ENCODE data around the gene RBP2.

RBP2 gene

DNA sequence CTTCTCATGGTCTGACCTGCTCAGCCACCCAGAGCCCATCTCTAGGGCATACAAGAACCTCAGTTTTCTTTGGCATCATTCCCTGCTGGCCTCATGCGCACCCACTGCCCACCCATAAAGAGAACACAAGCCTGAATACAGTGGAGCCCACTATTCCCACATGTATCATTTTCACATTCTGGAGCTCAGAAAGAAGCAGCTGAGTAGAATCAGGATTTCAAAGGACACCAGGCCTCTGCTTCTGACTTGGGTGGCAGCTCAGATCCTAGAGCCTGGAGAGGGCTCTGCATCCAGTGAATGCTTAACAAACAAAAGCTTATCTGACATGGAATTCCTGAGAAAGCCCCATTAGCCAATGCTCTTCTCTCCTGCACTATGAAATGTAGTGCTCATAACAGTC, 34.7 kb downstream of the RBP2 start:
- Histone ChIP-seq H3K9ac (ENCODE audit: low read length) (no peak overlapping the region), H4K91ac (ENCODE audit: low read length) (no peak overlapping the region), H2BK120ac (ENCODE audit: low read depth, low read length) (no peak overlapping the region), H2BK5ac (ENCODE audit: low read depth, low read length, poor library complexity, severe bottlenecking) (no peak overlapping the region), H3K27ac (ENCODE audit: low read length, poor library complexity, severe bottlenecking) (no peak overlapping the region), H3K4me3 (ENCODE audit: insufficient read depth in 1 of 2, low read depth in 1 of 2, low read length in 2 of 2) (no peak overlapping the region), H3K4me2 (ENCODE audit: low read length, poor library complexity, severe bottlenecking) (no peak overlapping the region), H3K27me3 (ENCODE audit: control insufficient read depth in 1 of 2, insufficient read depth in 1 of 2, low read length in 2 of 2) (peaks cover 0 to 2% of the 10 kb centered on the region in 2 experiments), H2BK15ac (ENCODE audit: low read depth, poor library complexity, severe bottlenecking) (no peak overlapping the region), H3K9me3 (ENCODE audit: control insufficient read depth, low read length) (no peaks in the 10 kb centered on the region), H2AFZ (ENCODE audit: low read depth, low read length) (no peak overlapping the region), H4K8ac (ENCODE audit: low read length) (no peak overlapping the region), H3K23ac (ENCODE audit: low read length in 2 of 2) (no peak overlapping the region), H3K18ac (ENCODE audit: low read depth in 1 of 2, low read length in 2 of 2) (no peak overlapping the region), H2AK5ac (ENCODE audit: low read length, severe bottlenecking) (no peak overlapping the region), H2BK12ac (ENCODE audit: low read length in 2 of 2) (no peak overlapping the region), H3K36me3 (ENCODE audit: control insufficient read depth in 1 of 2, insufficient read depth in 2 of 2, low read depth in 1 of 2, low read length in 2 of 2) (peaks cover 0 to 2% of the 10 kb centered on the region in 2 experiments), H3K14ac (ENCODE audit: low read length in 2 of 2) (no peak overlapping the region), H3K4me1 (ENCODE audit: control insufficient read depth, insufficient read depth, low read depth, low read length) (no peaks in the 10 kb centered on the region), H3K79me1 (replicated peaks; ENCODE audit: low read length, poor library complexity, severe bottlenecking) (no peaks in the 10 kb centered on the region), H3K4ac (ENCODE audit: low read depth in 1 of 2, low read length in 2 of 2) (no peak overlapping the region)
- no peak for DNase-seq
- 100% methylated on average over 1 of the region's 1 CpG for WGBS

DNA sequence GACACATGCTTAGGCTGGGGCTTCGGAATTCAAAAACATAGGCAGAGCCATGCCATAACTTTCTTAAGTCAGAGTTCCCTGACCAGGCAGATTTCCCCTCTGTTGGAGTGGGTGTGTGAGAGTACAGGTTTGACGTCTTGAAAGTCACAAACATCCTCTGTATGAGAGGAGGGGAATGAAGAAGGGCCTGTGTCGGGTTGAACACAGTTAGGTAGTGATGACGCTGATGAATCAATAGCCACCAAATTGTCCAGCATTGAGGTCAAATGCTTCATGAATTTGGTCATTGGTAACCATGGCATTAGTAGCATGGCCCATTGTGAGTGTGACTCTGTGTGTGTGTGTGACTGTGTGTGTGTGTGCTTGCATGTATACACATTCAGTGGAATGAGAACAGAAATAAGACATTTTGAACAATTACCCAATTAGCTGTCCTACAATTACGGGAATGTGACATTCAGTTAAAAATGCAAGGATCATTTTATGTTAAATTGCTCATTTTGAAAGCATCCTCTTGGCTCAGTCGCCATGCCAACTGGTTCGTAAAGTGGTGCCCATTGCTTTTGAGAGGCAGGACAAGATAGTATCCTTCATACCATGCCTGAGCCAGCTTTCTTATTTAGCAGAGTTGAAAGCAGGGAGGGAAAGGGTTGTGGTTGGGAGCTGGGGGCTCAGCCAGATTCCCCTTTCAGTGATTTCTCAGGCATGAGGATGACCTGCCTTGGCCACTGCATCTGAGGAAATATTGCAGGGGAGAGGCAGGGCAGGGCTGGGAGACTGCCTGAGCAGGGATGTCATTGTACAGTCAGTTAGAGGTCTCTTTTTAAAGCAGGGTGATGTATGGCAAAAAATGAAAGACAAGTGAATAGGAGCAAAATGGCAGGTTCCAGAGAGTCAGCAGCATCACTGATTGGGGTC, 35.4 kb downstream of the RBP2 start:
- Histone ChIP-seq H3K23ac (ENCODE audit: low read length in 2 of 2) (no peak overlapping the region), H2BK120ac (ENCODE audit: low read depth, low read length) (no peak overlapping the region), H4K8ac (ENCODE audit: low read length) (no peak overlapping the region), H3K4me3 (ENCODE audit: insufficient read depth in 1 of 2, low read depth in 1 of 2, low read length in 2 of 2) (no peak overlapping the region), H3K27ac (ENCODE audit: low read length, poor library complexity, severe bottlenecking) (no peak overlapping the region), H2BK5ac (ENCODE audit: low read depth, low read length, poor library complexity, severe bottlenecking) (no peak overlapping the region), H3K4ac (ENCODE audit: low read depth in 1 of 2, low read length in 2 of 2) (no peak overlapping the region), H2BK12ac (ENCODE audit: low read length in 2 of 2) (no peak overlapping the region), H3K14ac (ENCODE audit: low read length in 2 of 2) (no peak overlapping the region), H4K91ac (ENCODE audit: low read length) (no peak overlapping the region), H3K4me2 (ENCODE audit: low read length, poor library complexity, severe bottlenecking) (no peak overlapping the region), H3K27me3 (ENCODE audit: control insufficient read depth in 1 of 2, insufficient read depth in 1 of 2, low read length in 2 of 2) (no peaks in the 10 kb centered on the region), H2BK15ac (ENCODE audit: low read depth, poor library complexity, severe bottlenecking) (no peak overlapping the region), H3K4me1 (ENCODE audit: control insufficient read depth, insufficient read depth, low read depth, low read length) (no peaks in the 10 kb centered on the region), H3K36me3 (ENCODE audit: control insufficient read depth in 1 of 2, insufficient read depth in 2 of 2, low read depth in 1 of 2, low read length in 2 of 2) (peaks cover 0 to 2% of the 10 kb centered on the region in 2 experiments), H3K79me1 (replicated peaks; ENCODE audit: low read length, poor library complexity, severe bottlenecking) (no peaks in the 10 kb centered on the region), H3K9me3 (ENCODE audit: control insufficient read depth, low read length) (no peaks in the 10 kb centered on the region), H3K18ac (ENCODE audit: low read depth in 1 of 2, low read length in 2 of 2) (no peak overlapping the region), H3K9ac (ENCODE audit: low read length) (no peak overlapping the region), H2AK5ac (ENCODE audit: low read length, severe bottlenecking) (no peak overlapping the region), H2AFZ (ENCODE audit: low read depth, low read length) (no peak overlapping the region)
- no peak for DNase-seq
- WGBS, result 90% methylated on average over 7 of the region's 7 CpGs

DNA sequence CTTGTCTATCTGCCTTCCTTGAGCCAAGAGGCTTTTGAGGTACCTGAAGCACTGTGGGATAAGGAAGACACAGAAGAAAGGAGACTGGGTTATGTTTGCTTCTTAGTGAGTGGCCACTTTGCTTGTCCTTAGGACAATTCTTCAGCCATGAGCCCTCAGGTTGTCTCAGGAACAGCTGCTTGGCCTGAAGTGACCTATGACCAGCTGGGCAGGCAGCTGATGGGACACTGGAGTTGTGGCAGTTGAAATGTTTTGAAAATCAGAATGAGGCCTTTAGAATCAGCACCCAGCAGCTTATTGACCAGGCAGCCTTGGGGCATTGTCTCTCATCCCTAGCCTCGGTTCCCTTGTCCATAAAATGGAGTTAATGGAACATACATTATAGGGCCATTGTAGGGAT, 37.0 kb downstream of the RBP2 start:
- H2BK15ac ChIP-seq (ENCODE audit: low read depth, poor library complexity, severe bottlenecking), result no peak overlapping the region
- H4K8ac ChIP-seq (ENCODE audit: low read length), result no peak overlapping the region
- no peak overlapping the region for H3K9ac ChIP-seq (ENCODE audit: low read length)
- no peak overlapping the region for H3K4ac ChIP-seq (ENCODE audit: low read depth in 1 of 2, low read length in 2 of 2)
- no peak overlapping the region for H2AFZ ChIP-seq (ENCODE audit: low read depth, low read length)
- H3K27ac ChIP-seq (ENCODE audit: low read length, poor library complexity, severe bottlenecking), result no peak overlapping the region
- H3K79me1 ChIP-seq (replicated peaks; ENCODE audit: low read length, poor library complexity, severe bottlenecking), result no peaks in the 10 kb centered on the region
- DNase-seq, result no peak
- H4K91ac ChIP-seq (ENCODE audit: low read length), result no peak overlapping the region
- H3K18ac ChIP-seq (ENCODE audit: low read depth in 1 of 2, low read length in 2 of 2), result no peak overlapping the region
- no peaks in the 10 kb centered on the region for H3K36me3 ChIP-seq (ENCODE audit: control insufficient read depth in 1 of 2, insufficient read depth in 2 of 2, low read depth in 1 of 2, low read length in 2 of 2)
- no peak overlapping the region for H2BK12ac ChIP-seq (ENCODE audit: low read length in 2 of 2)
- no CpG with 5 or more reads among the region's 1 CpG for WGBS
- H3K4me1 ChIP-seq (ENCODE audit: control insufficient read depth, insufficient read depth, low read depth, low read length), result peaks cover 2% of the 10 kb centered on the region
- no peak overlapping the region for H2BK5ac ChIP-seq (ENCODE audit: low read depth, low read length, poor library complexity, severe bottlenecking)
- no peak overlapping the region for H3K23ac ChIP-seq (ENCODE audit: low read length in 2 of 2)
- H3K4me2 ChIP-seq (ENCODE audit: low read length, poor library complexity, severe bottlenecking), result no peak overlapping the region
- H2BK120ac ChIP-seq (ENCODE audit: low read depth, low read length), result no peak overlapping the region
- no peaks in the 10 kb centered on the region for H3K27me3 ChIP-seq (ENCODE audit: control insufficient read depth in 1 of 2, insufficient read depth in 1 of 2, low read length in 2 of 2)
- no peak overlapping the region for H3K14ac ChIP-seq (ENCODE audit: low read length in 2 of 2)
- no peak overlapping the region for H2AK5ac ChIP-seq (ENCODE audit: low read length, severe bottlenecking)
- H3K9me3 ChIP-seq (ENCODE audit: control insufficient read depth, low read length), result no peaks in the 10 kb centered on the region
- no peak overlapping the region for H3K4me3 ChIP-seq (ENCODE audit: insufficient read depth in 1 of 2, low read depth in 1 of 2, low read length in 2 of 2)

DNA sequence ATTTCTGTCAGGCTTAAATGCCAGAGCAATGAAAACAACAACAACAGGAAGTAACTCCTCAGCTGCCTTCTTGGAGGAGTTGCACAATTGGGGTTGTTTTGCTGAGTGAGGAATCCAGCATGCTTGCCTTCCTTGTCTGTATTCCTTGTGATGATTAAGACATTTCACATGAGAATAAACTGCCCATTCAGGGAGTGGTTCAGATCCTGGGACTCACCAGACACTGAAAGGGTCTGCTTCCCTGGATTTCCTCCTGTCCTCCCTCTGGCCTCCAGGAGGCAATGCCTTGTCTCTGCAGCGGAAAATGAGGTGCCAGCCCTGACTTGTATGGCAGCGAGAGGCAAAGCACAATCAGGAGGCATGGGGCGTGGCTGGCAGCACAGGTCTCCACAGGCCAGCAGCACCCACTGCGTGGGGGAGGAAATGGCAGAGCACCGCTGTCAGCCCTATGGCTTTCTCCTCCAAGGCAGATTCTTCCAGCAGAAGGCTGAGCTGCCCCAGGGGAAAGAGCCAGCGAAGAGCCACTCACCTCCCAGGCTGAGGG, 41.5 kb downstream of the RBP2 start:
- H3K4me2 ChIP-seq (ENCODE audit: low read length, poor library complexity, severe bottlenecking), result no peak overlapping the region
- peak overlapping the region in 1 of 2 experiments; percentile 38 for H2BK12ac ChIP-seq (ENCODE audit: low read length in 2 of 2)
- H3K9me3 ChIP-seq (ENCODE audit: control insufficient read depth, low read length), result no peaks in the 10 kb centered on the region
- no peaks in the 10 kb centered on the region for H3K36me3 ChIP-seq (ENCODE audit: control insufficient read depth in 1 of 2, insufficient read depth in 2 of 2, low read depth in 1 of 2, low read length in 2 of 2)
- no peak overlapping the region for H2BK5ac ChIP-seq (ENCODE audit: low read depth, low read length, poor library complexity, severe bottlenecking)
- no peaks in the 10 kb centered on the region for H3K27me3 ChIP-seq (ENCODE audit: control insufficient read depth in 1 of 2, insufficient read depth in 1 of 2, low read length in 2 of 2)
- no peak overlapping the region for H3K14ac ChIP-seq (ENCODE audit: low read length in 2 of 2)
- H3K79me1 ChIP-seq (replicated peaks; ENCODE audit: low read length, poor library complexity, severe bottlenecking), result no peaks in the 10 kb centered on the region
- no peak overlapping the region for H3K4ac ChIP-seq (ENCODE audit: low read depth in 1 of 2, low read length in 2 of 2)
- H2BK15ac ChIP-seq (ENCODE audit: low read depth, poor library complexity, severe bottlenecking), result no peak overlapping the region
- H3K9ac ChIP-seq (ENCODE audit: low read length), result no peak overlapping the region
- H3K23ac ChIP-seq (ENCODE audit: low read length in 2 of 2), result no peak overlapping the region
- 76% methylated on average over 6 of the region's 6 CpGs for WGBS
- H4K91ac ChIP-seq (ENCODE audit: low read length), result no peak overlapping the region
- H2AFZ ChIP-seq (ENCODE audit: low read depth, low read length), result no peak overlapping the region
- H2BK120ac ChIP-seq (ENCODE audit: low read depth, low read length), result no peak overlapping the region
- no peak overlapping the region for H3K18ac ChIP-seq (ENCODE audit: low read depth in 1 of 2, low read length in 2 of 2)
- no peak overlapping the region for H4K8ac ChIP-seq (ENCODE audit: low read length)
- peak; percentile 74 for DNase-seq
- H3K27ac ChIP-seq (ENCODE audit: low read length, poor library complexity, severe bottlenecking), result no peak overlapping the region
- peaks cover 2% of the 10 kb centered on the region for H3K4me1 ChIP-seq (ENCODE audit: control insufficient read depth, insufficient read depth, low read depth, low read length)
- H2AK5ac ChIP-seq (ENCODE audit: low read length, severe bottlenecking), result no peak overlapping the region
- H3K4me3 ChIP-seq (ENCODE audit: insufficient read depth in 1 of 2, low read depth in 1 of 2, low read length in 2 of 2), result no peak overlapping the region

All from mesenchymal stem cell (in vitro differentiated cells and primary cell).